Measurements from ENCODE around the gene CSNK1G2.
A peak's percentile ranks its signal among the peaks of the same experiment; 100 is the strongest.

The CSNK1G2 gene

DNA sequence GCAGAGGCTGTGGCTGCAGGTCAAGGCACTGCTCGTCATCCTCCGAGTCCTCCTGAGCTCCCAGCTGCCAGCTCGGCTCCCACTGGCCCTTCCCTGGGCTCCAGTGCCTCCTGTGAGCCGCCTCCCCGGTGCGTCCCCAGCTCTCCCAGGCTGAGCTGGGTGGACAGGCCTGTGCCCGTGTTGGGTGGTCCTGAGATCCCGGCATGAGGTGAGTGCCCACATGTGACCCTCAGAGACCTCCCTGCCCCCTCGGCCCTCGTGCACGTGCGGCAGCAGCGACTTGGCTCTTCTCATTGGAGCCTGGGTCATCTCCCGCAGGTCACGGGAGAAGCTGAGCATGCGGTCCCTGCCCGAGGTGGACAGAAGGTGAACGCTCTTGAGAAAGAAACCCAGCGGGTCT lies 20.3 kb upstream of the CSNK1G2 start:
- no peak for DNase-seq

DNA sequence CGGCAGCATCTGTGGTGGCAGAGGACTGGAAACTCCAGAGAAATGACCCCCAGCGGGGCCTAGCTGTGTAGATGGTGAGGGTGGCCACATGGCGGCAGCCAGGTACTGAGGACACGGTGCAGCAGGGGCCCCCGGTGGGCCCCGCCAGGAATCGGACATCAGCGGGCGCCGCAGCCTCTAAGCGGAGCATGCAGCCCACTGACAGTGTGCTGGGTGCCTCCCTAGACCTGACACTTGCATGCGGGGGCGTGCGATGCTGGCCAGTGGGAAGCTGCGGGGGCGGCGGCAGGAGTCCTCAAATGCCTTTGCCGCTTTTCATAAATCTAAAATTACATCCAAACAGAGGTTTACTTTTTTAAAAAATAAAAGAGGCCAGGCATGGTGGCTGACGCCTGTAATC lies 19.6 kb upstream of the CSNK1G2 start:
- DNase-seq = no peak

DNA sequence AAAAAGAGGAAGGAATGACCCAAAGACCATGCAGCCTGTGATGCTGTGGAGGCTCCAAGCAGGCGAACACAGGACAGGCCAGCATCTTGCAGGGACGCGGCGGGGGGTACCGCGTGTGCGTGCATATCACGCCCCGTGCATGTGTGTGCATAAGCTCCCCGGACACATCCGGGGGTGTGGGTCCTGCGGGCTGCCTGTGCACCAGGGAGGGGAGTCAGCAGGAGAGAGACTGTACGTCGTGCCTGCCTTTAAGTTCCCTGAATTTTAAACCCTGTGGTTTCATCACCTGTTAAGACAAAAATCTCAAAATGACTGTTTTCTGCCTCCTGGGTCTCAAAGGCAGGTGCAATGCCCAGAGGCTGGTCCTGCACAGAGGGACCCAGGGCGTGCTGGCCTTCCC lies 19.1 kb upstream of the CSNK1G2 start:
- DNase-seq = no peak

DNA sequence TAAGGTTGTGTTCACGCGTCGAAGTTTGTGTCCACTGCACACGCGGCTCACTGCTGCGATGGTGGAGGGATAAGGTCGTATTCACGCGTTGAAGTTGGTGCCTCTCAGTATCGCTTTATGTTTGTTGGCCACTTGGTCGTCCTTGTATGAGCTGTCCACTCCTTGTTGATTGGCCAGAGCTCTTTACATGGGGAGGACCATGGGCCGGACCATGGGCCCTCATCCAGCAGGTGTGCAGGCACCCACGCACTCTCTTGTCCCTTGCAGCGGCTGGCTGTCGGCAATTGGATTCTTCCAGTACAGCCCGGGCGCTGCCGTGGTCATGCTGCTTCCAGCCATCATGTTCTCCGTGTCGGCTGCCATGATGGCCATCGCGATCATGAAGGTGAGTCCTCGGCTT lies 18.2 kb upstream of the CSNK1G2 start:
- DNase-seq = no peak

DNA sequence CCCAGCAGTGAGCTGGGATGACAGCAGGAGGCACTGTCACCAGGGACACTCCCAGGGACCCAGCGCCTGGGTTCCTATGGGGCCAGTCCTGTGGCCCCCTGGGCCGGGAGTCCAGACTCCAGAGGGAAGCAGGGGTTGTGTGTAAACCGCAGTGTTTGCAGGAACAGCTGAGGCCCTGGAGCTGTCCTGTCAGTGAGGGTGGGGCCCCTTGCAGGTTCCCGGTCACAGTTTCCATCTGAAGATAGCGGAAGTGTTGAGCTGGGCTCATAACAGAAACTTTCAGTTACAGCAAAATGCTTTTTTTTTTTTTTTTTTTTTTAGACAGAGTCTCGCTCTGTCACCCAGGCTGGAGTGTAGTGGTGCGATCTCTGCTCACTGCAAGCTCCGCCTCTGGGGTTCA lies 17.7 kb upstream of the CSNK1G2 start:
- no peak for DNase-seq

DNA sequence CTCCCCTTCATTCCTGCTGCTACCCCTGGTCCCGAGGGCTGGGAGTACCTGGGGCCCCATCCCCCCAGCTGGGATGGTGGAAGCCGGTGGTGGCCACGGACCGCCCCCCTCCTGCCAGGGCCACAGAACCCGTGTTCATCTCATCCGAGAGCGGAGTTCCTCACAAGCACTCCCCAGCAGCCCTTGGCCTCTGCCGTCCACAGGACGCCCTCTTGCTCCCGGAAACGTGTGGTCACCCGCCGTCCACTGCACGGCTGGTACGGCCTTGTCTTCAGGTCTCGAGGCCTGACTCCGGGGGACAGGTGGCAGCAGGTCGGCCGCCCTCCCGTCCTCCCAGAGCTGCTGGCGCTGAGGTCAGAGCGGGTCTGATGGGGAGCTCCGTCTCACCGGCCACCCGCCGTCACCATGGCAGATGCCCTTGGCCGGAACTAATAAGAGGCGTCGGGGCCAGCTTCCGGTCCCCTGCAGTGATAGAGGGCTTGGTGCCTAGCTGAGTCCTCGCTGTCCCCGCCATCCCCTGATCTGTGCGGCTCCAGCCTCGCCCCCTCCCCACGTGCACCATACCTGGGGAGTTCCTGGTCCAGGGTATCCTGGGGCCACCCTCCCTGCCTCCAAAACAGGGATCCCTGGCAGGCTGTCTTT lies 16.5 kb upstream of the CSNK1G2 start:
- no peak for DNase-seq

DNA sequence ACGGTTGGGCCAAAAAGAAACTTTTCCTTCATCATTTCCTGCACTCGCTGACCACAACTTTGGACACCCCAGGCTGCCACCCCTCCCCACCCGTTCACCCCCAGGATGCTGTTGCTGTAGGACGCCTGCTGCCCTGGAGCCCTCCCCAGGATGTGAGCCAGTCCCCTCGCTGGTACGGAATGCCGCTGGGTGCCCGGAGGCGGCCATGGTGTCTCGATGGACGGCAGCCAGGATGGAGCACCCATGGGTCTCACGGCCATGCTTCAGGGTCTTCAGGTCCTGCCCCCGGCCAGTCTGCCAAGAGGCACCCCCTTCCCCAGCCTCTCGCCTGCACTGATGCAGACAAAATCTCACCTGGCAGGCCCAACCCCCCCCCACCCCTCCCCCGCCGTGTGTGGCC lies 15.4 kb upstream of the CSNK1G2 start:
- no peak for DNase-seq

DNA sequence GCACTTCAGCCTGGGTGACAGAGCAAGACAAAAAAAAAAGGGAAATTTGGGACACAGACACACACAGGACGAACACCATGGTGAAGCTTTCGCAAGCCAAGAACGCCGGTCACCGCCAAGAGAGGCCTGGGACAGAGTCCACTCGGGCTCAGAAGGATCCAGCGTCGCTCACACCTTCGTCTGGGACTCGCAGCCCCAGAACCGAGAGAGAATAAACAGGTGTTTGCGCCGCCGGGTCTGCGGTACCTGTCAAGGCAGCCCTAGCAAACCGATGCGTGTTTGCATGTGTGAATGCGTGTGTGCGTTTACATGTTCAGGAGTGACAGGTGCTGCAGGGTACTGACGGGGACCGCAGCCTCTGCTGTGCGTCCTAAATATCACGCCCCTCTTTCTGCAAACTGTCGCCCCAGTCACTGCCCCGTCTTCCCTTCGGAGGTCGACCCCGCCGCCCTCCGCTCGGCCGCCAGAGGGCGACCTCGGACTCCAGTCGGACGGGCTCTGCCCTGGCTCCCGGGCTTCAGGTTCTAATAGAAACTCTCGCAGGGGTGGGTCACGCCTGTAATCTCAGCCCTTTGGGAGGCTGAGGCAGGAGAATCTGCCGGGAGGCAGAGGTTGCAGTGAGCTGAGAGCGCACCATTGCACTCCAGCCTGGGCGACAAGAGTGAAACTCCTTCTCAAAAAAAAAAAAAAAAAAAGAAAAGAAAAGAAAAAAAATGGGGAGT lies 11.8 kb upstream of the CSNK1G2 start:
- DNase-seq = peak; percentile 33

DNA sequence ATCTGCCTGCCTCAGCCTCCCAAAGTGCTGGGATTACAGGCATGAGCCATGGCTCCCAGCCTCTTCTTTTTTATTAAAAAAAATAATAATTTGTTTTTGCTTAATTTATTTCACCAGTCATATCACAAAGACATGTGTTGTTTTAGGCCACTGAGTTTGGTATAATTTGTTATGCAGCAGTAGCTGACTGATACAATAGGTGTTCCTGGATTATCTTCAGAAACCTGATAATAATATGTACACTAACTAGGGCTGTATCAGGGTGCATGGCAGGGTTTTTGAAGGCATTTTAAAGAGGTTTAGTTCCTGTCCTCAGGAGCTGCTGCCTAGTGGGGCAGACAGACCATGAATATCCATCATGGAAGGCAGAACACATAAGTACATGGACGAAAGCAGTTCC lies 9.5 kb upstream of the CSNK1G2 start:
- no peak for DNase-seq

DNA sequence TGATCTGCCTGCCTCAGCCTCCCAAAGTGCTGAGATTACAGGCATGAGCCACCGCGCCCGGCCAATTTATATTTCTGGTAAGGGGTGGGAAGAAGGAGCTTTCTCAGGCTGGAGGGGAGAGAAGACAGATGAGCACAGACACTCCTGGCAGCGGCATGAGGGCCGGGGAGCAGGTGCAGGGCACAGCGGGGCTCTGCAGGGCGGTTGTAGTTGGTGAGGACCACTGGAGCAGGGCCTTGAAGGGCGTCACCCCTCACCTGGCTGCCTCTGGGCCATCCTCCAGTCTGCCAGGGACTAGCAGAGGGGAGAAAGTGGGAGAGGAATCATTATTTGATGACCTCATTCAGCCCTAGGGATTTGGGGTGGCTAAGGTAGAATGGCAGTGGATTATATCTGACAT lies 8.6 kb upstream of the CSNK1G2 start:
- DNase-seq = no peak

DNA sequence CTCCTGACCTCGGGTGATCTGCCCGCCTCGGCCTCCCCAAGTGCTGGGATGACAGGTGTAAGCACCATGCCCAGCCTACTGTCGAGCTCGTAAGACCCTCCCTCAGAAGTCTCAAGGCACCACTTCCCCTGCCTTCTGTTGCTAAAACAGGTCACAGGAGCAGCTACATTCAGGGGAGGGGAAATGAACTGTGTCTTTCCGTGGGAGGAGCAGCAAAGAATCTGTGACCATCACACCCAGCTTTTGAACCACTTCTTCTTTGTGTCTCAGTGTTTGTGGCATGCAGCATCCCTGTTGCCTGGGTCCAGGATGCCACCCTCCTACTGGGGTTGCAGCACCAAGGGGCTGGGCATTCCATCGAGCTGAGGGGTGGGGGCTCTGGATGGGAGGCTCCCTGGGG lies 7.7 kb upstream of the CSNK1G2 start:
- no peak for DNase-seq

DNA sequence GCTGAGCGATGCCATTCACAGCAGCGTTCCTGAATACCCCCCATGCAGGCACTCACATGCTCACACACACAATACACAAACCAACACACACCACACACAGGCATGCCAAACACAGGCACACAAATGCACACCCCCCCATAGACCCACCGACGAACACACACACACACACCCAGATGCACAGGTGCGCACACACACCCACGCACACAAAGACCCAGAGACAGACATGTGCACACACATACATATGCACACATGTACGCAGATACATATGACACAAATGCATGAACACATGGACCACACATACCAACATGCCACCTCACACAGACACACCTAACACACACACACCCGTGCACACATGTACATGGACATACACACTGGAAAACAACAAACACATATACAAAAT lies 7.0 kb upstream of the CSNK1G2 start:
- DNase-seq = no peak

DNA sequence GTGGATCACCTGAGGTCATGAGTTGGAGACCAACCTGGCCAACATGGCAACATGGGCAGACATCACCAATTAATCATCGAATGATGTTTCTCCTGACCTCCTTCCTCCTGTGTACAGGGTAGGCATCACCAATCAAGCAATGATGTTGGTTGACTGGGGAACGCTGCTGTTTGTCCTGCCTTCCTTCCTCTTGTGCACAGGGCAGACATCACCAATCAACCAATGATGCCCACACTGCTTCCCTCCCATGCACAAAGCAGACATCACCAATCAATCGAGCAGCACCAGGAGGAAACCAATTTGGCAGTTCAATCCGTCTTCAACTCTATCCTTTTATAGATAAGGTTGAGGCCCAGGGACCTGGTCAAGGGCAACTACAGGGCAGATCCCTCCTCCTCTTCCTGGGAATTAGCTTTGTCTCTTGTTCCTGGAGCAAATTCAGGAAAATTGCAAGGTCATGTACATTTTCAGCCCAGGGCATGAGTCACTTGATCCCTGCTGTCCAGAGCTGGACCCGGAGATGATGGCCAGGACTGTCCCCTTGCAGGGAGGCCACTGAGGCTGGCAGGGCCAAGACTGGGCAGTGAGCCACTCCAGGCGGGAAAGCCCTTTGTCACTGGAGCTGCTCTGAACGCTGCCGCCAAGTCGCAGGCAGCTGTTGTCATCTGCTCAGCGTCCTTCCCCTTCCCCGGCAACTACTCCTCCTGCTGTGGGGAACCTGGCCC lies 5.3 kb upstream of the CSNK1G2 start:
- no peak for DNase-seq

DNA sequence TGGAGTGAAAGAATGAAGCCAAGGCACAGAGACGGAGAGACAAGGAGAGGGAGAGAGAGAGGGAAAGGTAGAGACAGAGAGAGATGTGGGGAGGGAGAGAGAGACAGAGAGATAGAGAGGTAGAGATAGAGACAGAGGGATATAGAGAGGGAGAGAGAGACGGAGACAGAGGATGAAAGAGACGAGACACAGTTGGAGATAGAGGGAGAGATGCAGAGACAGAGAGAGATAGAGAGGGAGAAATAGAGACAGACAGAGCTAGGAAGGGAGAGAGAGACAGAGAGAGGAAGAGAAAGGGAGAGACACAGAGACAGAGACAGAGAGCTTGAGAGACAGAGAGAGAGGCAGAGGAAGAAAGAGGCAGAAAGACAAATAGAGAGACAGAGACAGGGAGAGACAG lies 4.5 kb upstream of the CSNK1G2 start:
- DNase-seq = no peak

DNA sequence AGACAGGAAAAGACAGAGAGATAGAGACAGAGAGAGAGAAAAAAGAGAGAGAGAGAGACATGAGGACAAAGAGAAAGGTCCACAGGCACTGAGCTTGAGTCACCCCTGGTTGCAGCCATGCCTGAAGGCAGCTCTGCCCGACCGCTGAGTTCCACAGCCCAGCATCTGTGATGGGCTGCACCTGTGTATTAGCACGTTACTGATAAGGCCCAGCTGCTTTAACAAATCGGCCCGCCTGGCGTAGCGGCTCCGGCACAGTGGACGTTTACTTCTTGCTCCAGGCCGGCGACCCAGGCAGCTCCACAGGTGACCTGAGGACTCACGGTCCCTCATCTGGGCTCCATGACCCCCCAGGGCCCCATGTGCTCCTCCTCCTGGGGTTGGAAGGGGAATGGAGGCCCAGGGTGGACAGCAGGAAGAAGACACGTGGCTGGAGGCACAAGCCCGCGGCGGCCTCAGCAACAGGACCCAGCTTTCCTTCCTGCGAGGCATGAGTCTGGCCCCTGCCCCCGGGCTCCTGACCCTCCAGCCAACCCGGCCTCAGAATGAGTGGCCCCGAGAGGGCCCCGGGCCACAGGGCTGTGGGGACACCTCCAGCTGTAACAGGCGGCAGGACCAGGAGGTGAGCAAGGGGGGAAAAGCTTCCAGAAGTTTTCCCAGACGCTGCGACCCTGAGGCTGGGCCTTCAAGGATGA lies 3.9 kb upstream of the CSNK1G2 start:
- DNase-seq = no peak

DNA sequence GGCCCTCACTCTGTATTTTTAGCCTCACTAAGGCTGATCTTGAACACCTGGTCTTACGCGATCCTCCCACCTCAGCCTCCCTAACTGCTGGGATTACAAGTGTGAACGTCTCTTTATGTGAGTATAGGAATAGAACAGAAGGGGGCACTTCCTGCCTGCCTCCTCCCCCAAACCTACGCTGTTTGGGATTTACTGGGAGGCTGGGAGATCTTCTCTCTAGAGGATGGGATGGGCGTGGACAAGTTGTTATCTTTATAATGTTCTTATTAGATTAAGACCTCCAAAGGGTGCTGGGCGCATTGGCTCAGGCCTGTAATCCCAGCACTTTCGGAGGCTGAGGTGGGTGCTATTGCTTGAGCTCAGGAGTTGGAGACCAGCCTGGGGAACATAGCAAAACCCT lies 2.9 kb upstream of the CSNK1G2 start:
- no peak for DNase-seq

DNA sequence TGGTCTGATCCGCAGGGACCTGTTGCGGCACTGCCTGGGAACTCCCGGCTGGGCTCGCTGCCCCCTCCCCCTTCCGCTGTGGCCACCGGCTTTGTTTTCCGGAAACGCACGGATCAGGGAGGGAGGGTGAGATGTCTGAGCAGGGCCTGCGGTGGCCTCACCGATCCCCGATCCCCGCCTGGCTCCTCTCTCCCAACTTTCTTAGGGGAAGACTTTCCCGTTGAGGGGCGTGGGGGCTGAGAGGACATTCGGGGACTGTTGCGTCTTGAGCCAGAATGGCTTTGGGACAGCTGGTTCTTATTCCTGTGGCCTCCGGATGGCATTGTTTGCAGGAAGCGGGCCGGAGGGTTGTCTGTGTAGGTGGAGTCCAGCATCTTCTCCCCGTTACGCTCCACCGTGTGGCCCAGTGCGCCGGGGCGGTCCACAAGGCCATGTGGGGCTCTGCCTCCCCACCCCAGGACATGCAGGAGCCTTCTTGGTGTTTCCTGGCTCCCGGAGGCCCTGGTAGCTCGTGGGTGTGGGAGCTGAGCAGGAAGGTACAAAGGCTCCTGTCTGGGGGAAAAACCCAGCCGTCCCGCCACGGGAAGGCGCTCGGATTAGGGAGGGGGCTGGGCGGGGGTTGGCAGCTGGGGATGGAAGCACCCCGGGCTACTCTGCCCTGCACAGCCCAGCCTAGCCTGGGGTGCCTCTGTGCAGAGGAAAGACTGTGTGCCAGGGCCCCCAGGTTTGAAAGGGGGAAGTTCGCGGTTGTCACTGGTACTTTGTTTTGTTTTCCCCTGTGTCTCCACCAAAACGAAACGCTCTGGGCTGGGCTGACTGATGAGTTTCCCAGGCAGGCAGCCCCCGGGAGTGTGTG lies 1.3 kb downstream of the CSNK1G2 start:
- no peak for DNase-seq

DNA sequence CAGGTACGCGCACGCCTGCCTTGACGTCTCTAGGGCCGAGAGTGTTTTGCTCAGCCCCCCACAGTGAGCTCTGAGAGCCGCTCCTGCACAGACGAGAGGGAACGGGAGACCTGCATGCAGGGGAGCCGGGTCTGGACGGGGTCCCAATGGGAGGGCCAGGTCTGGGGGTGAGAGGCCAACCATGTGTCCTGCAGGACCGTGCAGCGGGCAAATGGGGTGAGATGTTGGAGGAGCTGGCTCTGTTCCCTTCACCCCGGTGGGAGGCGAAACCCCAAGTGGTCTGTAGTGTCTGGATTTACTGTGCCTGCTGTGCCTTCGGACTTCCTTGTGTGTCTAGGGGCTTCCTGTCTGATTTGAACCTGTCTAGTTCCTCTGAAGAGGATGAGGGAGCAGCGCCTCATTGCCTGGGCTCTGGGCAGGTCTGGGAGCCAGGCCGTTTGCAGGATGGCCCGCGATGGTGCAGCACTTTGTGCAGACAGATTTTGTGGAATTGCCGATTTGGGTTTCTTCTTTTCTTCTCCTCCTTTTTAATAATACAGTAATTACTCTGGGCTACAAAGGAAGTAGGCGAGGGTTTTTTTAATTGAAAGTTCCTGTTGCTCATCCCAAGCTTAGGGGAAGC lies 2.1 kb downstream of the CSNK1G2 start:
- no peak for DNase-seq

DNA sequence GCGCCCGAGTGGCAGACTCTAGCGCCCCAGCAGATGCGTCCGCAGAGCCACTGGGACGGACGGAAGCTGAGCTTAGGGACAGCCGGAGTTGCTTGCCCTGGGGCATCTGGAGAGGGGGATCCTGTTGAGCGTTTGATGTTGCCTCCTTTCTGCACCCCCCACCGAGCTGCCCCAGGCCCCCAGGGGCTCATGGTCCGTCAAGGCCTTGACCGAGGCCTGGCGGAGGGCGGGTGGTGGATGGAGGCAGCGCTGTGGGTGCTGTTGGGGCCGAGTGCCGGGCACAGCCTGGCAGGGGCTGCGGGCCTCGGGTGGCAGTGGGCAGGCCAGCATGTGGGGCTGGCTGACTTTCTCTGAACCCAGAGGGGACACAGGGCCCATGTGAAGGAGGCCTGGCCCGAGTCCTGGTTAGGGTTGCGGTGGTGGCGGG lies 2.7 kb downstream of the CSNK1G2 start:
- no peak for DNase-seq

DNA sequence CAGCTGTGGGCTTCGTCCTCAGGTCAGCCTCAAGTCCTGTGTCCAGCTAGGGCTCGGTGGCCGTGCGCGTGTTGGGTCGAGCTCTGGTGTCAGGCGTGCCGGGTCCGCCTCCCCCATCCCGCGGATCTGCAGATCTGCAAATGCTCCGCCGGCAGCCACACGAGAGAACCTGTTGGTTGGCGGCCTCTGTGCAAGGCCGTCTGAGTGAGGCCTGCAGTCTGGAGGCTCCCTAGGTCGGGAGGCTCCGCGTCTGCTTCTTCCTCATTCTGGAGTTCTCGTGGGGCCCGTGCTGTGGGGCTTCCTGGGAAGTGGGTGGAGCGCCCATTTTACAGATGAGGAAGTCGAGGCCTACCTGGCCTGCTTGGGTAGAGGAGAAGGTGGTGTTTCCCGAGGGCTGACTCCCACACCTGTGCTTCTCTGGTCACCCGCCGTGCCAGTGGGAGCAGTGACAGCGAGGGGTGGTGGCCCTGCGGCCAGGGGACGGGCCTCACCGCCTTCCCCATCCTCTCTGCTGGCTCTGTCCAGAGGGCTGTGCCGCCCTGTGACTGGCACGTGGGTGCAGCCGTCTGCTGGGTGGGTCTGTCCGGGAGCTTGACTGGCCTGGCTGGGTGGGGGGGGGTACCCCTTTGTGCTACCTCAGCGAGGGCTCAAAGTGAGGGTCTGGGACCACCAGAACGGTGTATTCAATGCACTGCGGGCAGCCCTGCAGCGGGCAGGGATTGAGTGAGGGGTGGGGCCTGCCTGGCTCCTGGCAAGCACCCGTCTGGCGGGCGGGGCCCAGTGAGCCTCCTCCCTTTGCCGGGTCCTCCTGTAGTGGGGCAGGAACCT lies 3.3 kb downstream of the CSNK1G2 start:
- DNase-seq = no peak

DNA sequence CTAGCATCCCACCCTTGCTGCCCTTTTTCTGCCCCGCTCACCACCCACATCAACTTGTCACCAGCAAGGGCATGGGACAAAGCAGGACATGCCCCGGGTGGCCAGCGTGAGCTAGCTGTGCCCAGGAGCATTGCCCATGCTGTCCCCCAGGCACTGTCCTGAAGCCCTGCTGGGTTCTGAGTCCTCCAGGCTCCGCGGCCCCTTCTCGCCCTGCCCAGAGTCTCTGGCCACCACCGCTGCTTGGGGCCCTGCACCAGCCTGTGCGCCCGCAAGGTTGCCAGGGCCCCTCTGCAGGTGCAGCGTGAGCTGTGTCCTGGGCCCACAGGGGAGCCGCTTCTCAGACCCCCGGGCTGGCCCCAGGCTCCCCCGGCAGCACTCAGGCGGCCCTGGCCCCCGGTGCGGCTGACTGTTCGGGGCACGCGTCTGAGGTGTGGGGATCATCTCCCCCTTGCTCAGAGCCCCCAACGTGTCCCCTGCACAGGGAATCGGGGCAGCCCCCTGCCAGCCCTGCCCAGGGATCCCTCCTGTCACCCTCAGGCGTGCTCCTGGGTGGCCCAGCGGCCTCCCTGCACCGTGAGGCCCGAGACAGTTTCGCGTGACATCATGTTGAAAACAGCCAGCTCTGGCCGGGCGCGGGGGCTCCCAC lies 4.1 kb downstream of the CSNK1G2 start:
- DNase-seq = no peak

Measured in NCI-H1048 (cell line).